ENCODE results near the gene SBF1. TPM values are rescaled to one million over a fixed set of nuclear protein-coding genes. Genes with fewer than 3 reads are reported as not detected.

SBF1 gene
- total RNA-seq, 1 donor from 2014 or later, result 63.5 TPM

GRCh38 chr22:50471962-50472361 lies 2.9 kb downstream of the SBF1 start:
- intact Hi-C loops (cut with DNase I), result no loop called here
- no peak for DNase-seq (ENCODE audit: low spot score)

GRCh38 chr22:50471197-50471847 lies 3.5 kb downstream of the SBF1 start:
- DNase-seq (ENCODE audit: low spot score), result no peak
- intact Hi-C loops (cut with DNase I), result no loop called here

- DNase-seq (ENCODE audit: low spot score), result no peak
- intact Hi-C loops (cut with DNase I), result no loop called here
Observed at GRCh38 chr22:50470491-50470890, 4.3 kb downstream of the SBF1 start.

- intact Hi-C loops (cut with DNase I), result no loop called here
- DNase-seq (ENCODE audit: low spot score), result no peak
Observed at GRCh38 chr22:50469377-50470305, 5.2 kb downstream of the SBF1 start.

- intact Hi-C loops (cut with DNase I), result no loop called here
Observed at GRCh38 chr22:50468626-50469025, 6.2 kb downstream of the SBF1 start.

GRCh38 chr22:50467773-50468440 lies 6.9 kb downstream of the SBF1 start:
- DNase-seq (ENCODE audit: low spot score), result no peak
- intact Hi-C loops (cut with DNase I), result no loop called here

More at GRCh38 chr22:50468626-50469025, 6.2 kb downstream of the SBF1 start:
- DNase-seq (ENCODE audit: low spot score), result no peak

GRCh38 chr22:50467341-50467740 lies 7.5 kb downstream of the SBF1 start:
- no peak for DNase-seq (ENCODE audit: low spot score)
- intact Hi-C loops (cut with DNase I), result no loop called here

- intact Hi-C loops (cut with DNase I), result no loop called here
- DNase-seq (ENCODE audit: low spot score), result no peak
Observed at GRCh38 chr22:50465066-50465930, 9.5 kb downstream of the SBF1 start.

- intact Hi-C loops (cut with DNase I), result no loop called here
- DNase-seq (ENCODE audit: low spot score), result no peak
Observed at GRCh38 chr22:50464451-50464850, 10.4 kb downstream of the SBF1 start.

- intact Hi-C loops (cut with DNase I), result no loop called here
Observed at GRCh38 chr22:50463188-50463900, 11.5 kb downstream of the SBF1 start.

GRCh38 chr22:50461979-50462540 lies 12.8 kb downstream of the SBF1 start:
- no peak for DNase-seq (ENCODE audit: low spot score)
- intact Hi-C loops (cut with DNase I), result no loop called here

More at GRCh38 chr22:50463188-50463900, 11.5 kb downstream of the SBF1 start:
- DNase-seq (ENCODE audit: low spot score), result no peak

- intact Hi-C loops (cut with DNase I), result no loop called here
- DNase-seq (ENCODE audit: low spot score), result no peak
Observed at GRCh38 chr22:50461536-50461935, 13.3 kb downstream of the SBF1 start.

- intact Hi-C loops (cut with DNase I), result no loop called here
- no peak for DNase-seq (ENCODE audit: low spot score)
Observed at GRCh38 chr22:50460938-50461337, 13.9 kb downstream of the SBF1 start.

GRCh38 chr22:50459496-50460140 lies 15.2 kb downstream of the SBF1 start:
- DNase-seq (ENCODE audit: low spot score), result no peak
- intact Hi-C loops (cut with DNase I), result no loop called here

GRCh38 chr22:50459016-50459415 lies 15.8 kb downstream of the SBF1 start:
- no peak for DNase-seq (ENCODE audit: low spot score)
- intact Hi-C loops (cut with DNase I), result no loop called here

GRCh38 chr22:50456466-50457234 lies 18.2 kb downstream of the SBF1 start:
- intact Hi-C loops (cut with DNase I), result no loop called here
- no peak for DNase-seq (ENCODE audit: low spot score)

GRCh38 chr22:50456026-50456425 lies 18.8 kb downstream of the SBF1 start:
- intact Hi-C loops (cut with DNase I), result no loop called here
- no peak for DNase-seq (ENCODE audit: low spot score)
